ENCODE results near the gene GDAP1L1. TPM values are rescaled to one million over a fixed set of nuclear protein-coding genes. Genes with fewer than 3 reads are reported as not detected.

GDAP1L1 gene
- total RNA-seq, 2 experiments from 2014 or later: 0.27 TPM; not detected in 1

DNA sequence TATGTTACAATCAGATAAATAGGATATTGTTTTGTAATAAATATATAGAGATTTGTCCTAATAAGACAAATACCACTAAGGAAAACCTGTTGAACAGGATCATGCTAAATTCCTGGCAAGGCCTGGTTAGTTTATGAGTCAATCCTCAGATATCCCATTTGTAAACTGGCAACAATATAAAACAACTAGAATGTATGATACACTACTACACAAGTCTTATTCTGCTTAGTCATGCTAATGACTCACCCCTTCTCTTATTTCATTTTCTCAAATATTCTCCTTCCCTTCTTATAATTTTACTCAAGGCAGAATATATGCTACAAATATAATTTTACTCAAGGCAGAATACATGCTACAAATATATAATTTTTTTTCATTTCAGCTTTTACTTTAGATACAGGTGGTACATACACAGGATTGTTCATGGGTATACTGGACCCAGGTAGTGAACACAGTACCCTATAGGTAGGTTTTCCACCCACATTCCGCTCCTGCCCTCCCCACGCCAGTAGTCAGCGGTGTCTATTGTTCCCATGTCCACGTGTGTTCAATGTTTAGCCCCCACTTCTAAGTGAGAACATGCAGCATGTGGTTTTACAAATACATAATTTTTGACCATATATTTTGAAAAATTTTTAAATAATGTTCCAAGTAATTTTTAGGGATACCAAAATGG is 42.8 kb upstream of the GDAP1L1 start:
- Histone ChIP-seq H3K9me2 (ENCODE audit: insufficient read depth, low read length) (no peaks in the 10 kb centered on the region), H3K36me3 (ENCODE audit: insufficient read depth, low read length) (peaks cover 72% of the 10 kb centered on the region), H4K20me1 (ENCODE audit: insufficient read depth, low read length) (peaks cover 22% of the 10 kb centered on the region; the same call in 1 of the 2 replicates), H3K27ac (ENCODE audit: low read depth, low read length, poor library complexity, severe bottlenecking) (no peak overlapping the region), H3K9me3 (ENCODE audit: low read length) (no peaks in the 10 kb centered on the region), H2AFZ (ENCODE audit: low read length) (no peak overlapping the region), H3K4me1 (ENCODE audit: insufficient read depth, low read length, poor library complexity, severe bottlenecking) (peaks cover 16% of the 10 kb centered on the region), H3K4me3 (ENCODE audit: low read depth, low read length, poor library complexity, severe bottlenecking) (no peak overlapping the region), H3K79me2 (ENCODE audit: insufficient read depth, low read depth, low read length) (peaks cover 70% of the 10 kb centered on the region), H3K4me2 (ENCODE audit: low read length) (no peak overlapping the region)
- CTCF ChIA-PET (ENCODE audit: unreplicated experiment): no interaction called here
- no TSS peak for BruUV-seq (replicated peaks)
- POLR2A ChIA-PET: no interaction called here
- no peak for DNase-seq (ENCODE audit: low spot score)
- intact Hi-C loops (cut with micrococcal nuclease; ENCODE audit: unreplicated experiment): no loop called here
- no peak for TF ChIP-seq EZH2phosphoT487 (IDR thresholded peaks at IDR 0.05; ENCODE audit: borderline replicate concordance, low read depth, low read length)
- TF ChIP-seq, protein P1, sequence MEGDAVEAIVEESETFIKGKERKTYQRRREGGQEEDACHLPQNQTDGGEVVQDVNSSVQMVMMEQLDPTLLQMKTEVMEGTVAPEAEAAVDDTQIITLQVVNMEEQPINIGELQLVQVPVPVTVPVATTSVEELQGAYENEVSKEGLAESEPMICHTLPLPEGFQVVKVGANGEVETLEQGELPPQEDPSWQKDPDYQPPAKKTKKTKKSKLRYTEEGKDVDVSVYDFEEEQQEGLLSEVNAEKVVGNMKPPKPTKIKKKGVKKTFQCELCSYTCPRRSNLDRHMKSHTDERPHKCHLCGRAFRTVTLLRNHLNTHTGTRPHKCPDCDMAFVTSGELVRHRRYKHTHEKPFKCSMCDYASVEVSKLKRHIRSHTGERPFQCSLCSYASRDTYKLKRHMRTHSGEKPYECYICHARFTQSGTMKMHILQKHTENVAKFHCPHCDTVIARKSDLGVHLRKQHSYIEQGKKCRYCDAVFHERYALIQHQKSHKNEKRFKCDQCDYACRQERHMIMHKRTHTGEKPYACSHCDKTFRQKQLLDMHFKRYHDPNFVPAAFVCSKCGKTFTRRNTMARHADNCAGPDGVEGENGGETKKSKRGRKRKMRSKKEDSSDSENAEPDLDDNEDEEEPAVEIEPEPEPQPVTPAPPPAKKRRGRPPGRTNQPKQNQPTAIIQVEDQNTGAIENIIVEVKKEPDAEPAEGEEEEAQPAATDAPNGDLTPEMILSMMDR (conservative IDR thresholded peaks at IDR 0.05; ENCODE audit: low read length): no peak

- H2AFZ ChIP-seq (ENCODE audit: low read length): no peak overlapping the region
- ChIA-PET POLR2A (no interaction called here), CTCF (ENCODE audit: unreplicated experiment) (no interaction called here)
- peaks cover 16% of the 10 kb centered on the region for H3K4me1 ChIP-seq (ENCODE audit: insufficient read depth, low read length, poor library complexity, severe bottlenecking)
- no peak for TF ChIP-seq EZH2phosphoT487 (IDR thresholded peaks at IDR 0.05; ENCODE audit: borderline replicate concordance, low read depth, low read length)
- TF ChIP-seq, protein P1 (conservative IDR thresholded peaks at IDR 0.05; ENCODE audit: low read length): no peak
- H3K27ac ChIP-seq (ENCODE audit: low read depth, low read length, poor library complexity, severe bottlenecking): no peak overlapping the region
- BruUV-seq (replicated peaks): no TSS peak
- no peaks in the 10 kb centered on the region for H3K9me3 ChIP-seq (ENCODE audit: low read length)
- H4K20me1 ChIP-seq (ENCODE audit: insufficient read depth, low read length): peaks cover 27% of the 10 kb centered on the region; the same call in 1 of the 2 replicates
- no peak overlapping the region for H3K4me2 ChIP-seq (ENCODE audit: low read length)
- no peak for DNase-seq (ENCODE audit: low spot score)
- intact Hi-C loops (cut with micrococcal nuclease; ENCODE audit: unreplicated experiment): no loop called here
- H3K4me3 ChIP-seq (ENCODE audit: low read depth, low read length, poor library complexity, severe bottlenecking): no peak overlapping the region
- peaks cover 75% of the 10 kb centered on the region for H3K79me2 ChIP-seq (ENCODE audit: insufficient read depth, low read depth, low read length)
- peaks cover 67% of the 10 kb centered on the region for H3K36me3 ChIP-seq (ENCODE audit: insufficient read depth, low read length)
- no peaks in the 10 kb centered on the region for H3K9me2 ChIP-seq (ENCODE audit: insufficient read depth, low read length)
These were observed 42.3 kb upstream of the GDAP1L1 start for GRCh38 chr20:44204832-44205215.

GRCh38 chr20:44206132-44206531 is 41.0 kb upstream of the GDAP1L1 start:
- H3K36me3 ChIP-seq (ENCODE audit: insufficient read depth, low read length): peaks cover 53% of the 10 kb centered on the region
- no peak overlapping the region for H3K27ac ChIP-seq (ENCODE audit: low read depth, low read length, poor library complexity, severe bottlenecking)
- H3K79me2 ChIP-seq (ENCODE audit: insufficient read depth, low read depth, low read length): peaks cover 77% of the 10 kb centered on the region
- CTCF ChIA-PET (ENCODE audit: unreplicated experiment): no interaction called here
- no TSS peak for BruUV-seq (replicated peaks)
- peaks cover 30% of the 10 kb centered on the region; the same call in 1 of the 2 replicates for H4K20me1 ChIP-seq (ENCODE audit: insufficient read depth, low read length)
- H3K4me2 ChIP-seq (ENCODE audit: low read length): no peak overlapping the region
- H3K4me1 ChIP-seq (ENCODE audit: insufficient read depth, low read length, poor library complexity, severe bottlenecking): peaks cover 16% of the 10 kb centered on the region
- H2AFZ ChIP-seq (ENCODE audit: low read length): no peak overlapping the region
- no peaks in the 10 kb centered on the region for H3K9me2 ChIP-seq (ENCODE audit: insufficient read depth, low read length)
- no peaks in the 10 kb centered on the region for H3K9me3 ChIP-seq (ENCODE audit: low read length)
- POLR2A ChIA-PET: interaction anchor here (0.6 kb wide), 1 partner anchor 256 kb away, joined by 6 read pairs; no protein-coding TSS in a partner anchor
- no peak for TF ChIP-seq EZH2phosphoT487 (IDR thresholded peaks at IDR 0.05; ENCODE audit: borderline replicate concordance, low read depth, low read length)
- TF ChIP-seq, protein P1 (conservative IDR thresholded peaks at IDR 0.05; ENCODE audit: low read length): no peak
- H3K4me3 ChIP-seq (ENCODE audit: low read depth, low read length, poor library complexity, severe bottlenecking): no peak overlapping the region
- intact Hi-C loops (cut with micrococcal nuclease; ENCODE audit: unreplicated experiment): no loop called here
- DNase-seq (ENCODE audit: low spot score): no peak
